Left lung (tissue), 10 donors: ENCODE results near the gene PCNX2. TPM values are rescaled to one million over a fixed set of nuclear protein-coding genes. Genes with fewer than 3 reads are reported as not detected.

Experiments used
- ATAC-seq: fragments of 200-7000 bp; cut with Tn5 transposase; one replicate; pipeline ENCODE4 v1.9.1; 2020; ENCODE audit warnings: moderate library complexity
- DNase-seq, 4 donors: peaks; one replicate each; pipeline ENCODE4 v3.0.0-alpha.2; 2013 to 2020
- H3K27ac ChIP-seq, 2 donors: fragments of 200-600 bp; sonication (generic) in 1 of 2; one replicate each; pipeline versions ENCODE4 v1.5.0 to v1.8.0; 2020 to 2021
- H3K27me3 ChIP-seq, 2 donors: fragments of 200-600 bp; sonication (generic) in 1 of 2; one replicate each; pipeline versions ENCODE4 v1.5.0 to v1.8.0; 2020 to 2021
- H3K36me3 ChIP-seq, 2 donors: fragments of 200-600 bp; sonication (generic) in 1 of 2; one replicate each; pipeline versions ENCODE4 v1.5.0 to v1.8.0; 2020 to 2021
- H3K4me1 ChIP-seq, 2 donors: fragments of 200-600 bp; one replicate each; pipeline ENCODE4 v1.8.0; 2021
- H3K4me3 ChIP-seq, 2 donors: fragments of 200-600 bp; sonication (generic) in 1 of 2; one replicate each; pipeline versions ENCODE4 v1.5.0 to v1.8.0; 2020 to 2021; ENCODE audit warnings: mild to moderate bottlenecking in 1 of 2
- H3K9me3 ChIP-seq, 2 donors: fragments of 200-600 bp; sonication (generic) in 1 of 2; one replicate each; pipeline versions ENCODE4 v1.5.0 to v1.8.0; 2020 to 2021
- intact Hi-C, 2 donors: fragments of 100-400 bp; cut with DNase I; formaldehyde crosslinking; loops; one replicate each; pipeline versions ENCODE4 v1.11.2 to v1.14.2; 2022
- polyA plus RNA-seq, 6 donors: library from polyadenylated mRNA; unstranded; fragments of 120-200 nt; gene quantifications; one replicate each; pipeline ENCODE4 v1.2.1, GENCODE V29; 2013; ENCODE audit not compliant: insufficient read length in 6 of 6
- total RNA-seq, 2 donors: library from RNA; stranded (reverse); fragmentation: NEBNext Ultra II Directional; extraction: Animal tissue kit (Norgen Biotek cat#: 25700); gene quantifications; one replicate each; pipeline ENCODE4 v1.2.1, GENCODE V29; 2021
- TF ChIP-seq, protein P1 (sequence below), 2 donors: fragments of 200-600 bp; sonication (generic) in 1 of 2; IDR thresholded peaks; one replicate each; pipeline versions ENCODE4 v1.5.0 to v1.8.0; 2021; ENCODE audit warnings: antibody characterized with exemption in 2 of 2
- donor health status: DM: no; HTN: yes; CAD: no.
- donor health status: DM: no; HTN: no; CAD: no.

Gene PCNX2
- total and polyA plus RNA-seq, 8 donors = 9.2 to 14.7 (median 11.3) TPM

DNA sequence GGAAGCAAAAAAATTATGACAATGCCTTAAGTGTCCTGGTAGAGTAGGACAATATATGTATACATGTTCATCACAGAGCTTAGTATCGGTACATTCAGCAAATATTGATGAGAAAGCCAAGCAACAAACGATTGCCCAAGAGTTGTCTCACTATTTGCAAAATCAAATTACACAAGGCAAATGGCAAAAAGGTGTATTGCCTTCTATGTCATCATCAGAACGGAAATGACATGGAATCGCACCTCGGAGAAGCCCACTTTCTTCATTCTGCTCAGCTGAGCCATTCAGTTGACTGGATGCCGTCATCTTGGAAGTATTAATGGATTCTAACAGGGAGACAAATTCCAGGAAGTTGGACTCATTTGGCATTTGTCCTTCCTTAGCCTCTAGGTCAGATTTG lies 37.7 kb downstream of the PCNX2 start:
- ATAC-seq = no peak
- H3K27me3 ChIP-seq = no peaks in the 10 kb centered on the region
- intact Hi-C loops = no loop called here
- no peaks in the 10 kb centered on the region for H3K9me3 ChIP-seq
- H3K36me3 ChIP-seq = peaks cover 0 to 16% of the 10 kb centered on the region in 2 donors
- no peak overlapping the region for H3K27ac ChIP-seq
- no peak overlapping the region for H3K4me3 ChIP-seq
- TF ChIP-seq, protein P1, sequence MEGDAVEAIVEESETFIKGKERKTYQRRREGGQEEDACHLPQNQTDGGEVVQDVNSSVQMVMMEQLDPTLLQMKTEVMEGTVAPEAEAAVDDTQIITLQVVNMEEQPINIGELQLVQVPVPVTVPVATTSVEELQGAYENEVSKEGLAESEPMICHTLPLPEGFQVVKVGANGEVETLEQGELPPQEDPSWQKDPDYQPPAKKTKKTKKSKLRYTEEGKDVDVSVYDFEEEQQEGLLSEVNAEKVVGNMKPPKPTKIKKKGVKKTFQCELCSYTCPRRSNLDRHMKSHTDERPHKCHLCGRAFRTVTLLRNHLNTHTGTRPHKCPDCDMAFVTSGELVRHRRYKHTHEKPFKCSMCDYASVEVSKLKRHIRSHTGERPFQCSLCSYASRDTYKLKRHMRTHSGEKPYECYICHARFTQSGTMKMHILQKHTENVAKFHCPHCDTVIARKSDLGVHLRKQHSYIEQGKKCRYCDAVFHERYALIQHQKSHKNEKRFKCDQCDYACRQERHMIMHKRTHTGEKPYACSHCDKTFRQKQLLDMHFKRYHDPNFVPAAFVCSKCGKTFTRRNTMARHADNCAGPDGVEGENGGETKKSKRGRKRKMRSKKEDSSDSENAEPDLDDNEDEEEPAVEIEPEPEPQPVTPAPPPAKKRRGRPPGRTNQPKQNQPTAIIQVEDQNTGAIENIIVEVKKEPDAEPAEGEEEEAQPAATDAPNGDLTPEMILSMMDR (IDR thresholded peaks at IDR 0.05) = no peak
- DNase-seq = no peak
- no peaks in the 10 kb centered on the region for H3K4me1 ChIP-seq

DNA sequence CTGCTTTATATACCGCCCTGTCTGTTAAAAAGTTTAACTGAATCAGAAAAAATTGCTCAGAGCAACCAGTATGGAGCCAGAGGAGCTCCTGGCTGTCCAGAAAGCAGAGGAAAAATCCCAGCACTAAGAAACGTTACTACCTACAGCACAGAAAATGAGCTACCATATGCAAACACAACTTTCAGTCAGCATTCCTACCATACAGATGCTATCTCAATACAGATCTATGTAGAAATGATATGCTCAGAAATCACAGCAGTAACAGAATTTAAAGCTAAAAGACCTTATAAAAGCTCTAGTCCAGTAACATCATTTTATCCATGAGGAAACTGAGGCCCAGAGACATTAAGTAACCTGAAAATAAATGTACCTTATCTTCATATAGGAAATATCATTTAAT lies 38.7 kb downstream of the PCNX2 start:
- TF ChIP-seq, protein P1 (IDR thresholded peaks at IDR 0.05) = no peak
- H3K36me3 ChIP-seq = peaks cover 0 to 20% of the 10 kb centered on the region in 2 donors
- intact Hi-C loops = no loop called here
- no peak overlapping the region for H3K27ac ChIP-seq
- DNase-seq (no peak), ATAC-seq (no peak)
- no peaks in the 10 kb centered on the region for H3K9me3 ChIP-seq
- no peak overlapping the region for H3K4me3 ChIP-seq
- no peaks in the 10 kb centered on the region for H3K27me3 ChIP-seq
- peaks cover 0 to 7% of the 10 kb centered on the region in 2 donors for H3K4me1 ChIP-seq

DNA sequence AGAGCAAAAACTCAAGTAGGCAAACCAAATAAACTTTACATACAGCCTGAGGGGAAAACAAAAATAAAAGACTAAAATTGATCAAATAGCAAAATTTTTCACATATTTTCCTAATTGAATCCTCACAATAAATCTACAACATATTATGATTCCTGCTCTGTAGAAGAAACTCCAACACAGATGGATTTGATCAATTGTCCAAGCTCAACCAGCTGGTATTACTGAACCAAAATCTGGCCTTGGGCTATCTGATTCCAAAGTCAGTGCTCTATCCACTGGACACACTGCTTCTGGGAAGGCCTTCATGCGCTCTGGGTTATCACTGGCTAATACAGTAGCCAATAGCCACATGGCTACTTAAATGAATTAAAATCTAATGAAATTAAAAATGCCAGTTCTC lies 39.3 kb downstream of the PCNX2 start:
- intact Hi-C loops = no loop called here
- ATAC-seq = no peak
- H3K27me3 ChIP-seq = no peaks in the 10 kb centered on the region

DNA sequence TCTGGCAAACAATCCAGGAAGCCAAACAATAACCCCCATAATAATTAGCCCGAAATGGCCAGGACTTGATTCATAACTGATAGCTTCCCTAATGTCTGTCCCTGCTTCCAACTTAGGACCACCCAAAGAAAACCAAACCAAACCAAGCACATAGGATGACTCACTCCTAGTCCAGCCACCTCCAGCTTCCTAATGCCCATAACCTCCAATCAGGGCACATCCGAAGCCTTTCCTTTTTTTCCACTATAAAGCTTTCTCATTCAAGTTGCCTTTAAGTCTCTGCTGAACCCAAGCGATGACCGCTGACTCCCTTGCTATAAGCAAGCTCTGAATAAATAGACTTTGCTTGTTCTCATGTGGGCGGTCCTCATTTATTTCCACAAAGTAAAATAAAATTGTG lies 40.4 kb downstream of the PCNX2 start:
- ATAC-seq = no peak
- Histone ChIP-seq H3K9me3 (no peaks in the 10 kb centered on the region), H3K4me3 (no peak overlapping the region), H3K4me1 (peaks cover 0 to 7% of the 10 kb centered on the region in 2 donors), H3K36me3 (peaks cover 0 to 20% of the 10 kb centered on the region in 2 donors), H3K27ac (no peak overlapping the region), H3K27me3 (no peaks in the 10 kb centered on the region)
- DNase-seq = no peak
- intact Hi-C loops = no loop called here
- TF ChIP-seq, protein P1 (IDR thresholded peaks at IDR 0.05) = no peak

More for the DNA sequence above, 39.3 kb downstream of the PCNX2 start:
- TF ChIP-seq, protein P1 (IDR thresholded peaks at IDR 0.05) = no peak
- Histone ChIP-seq H3K4me3 (no peak overlapping the region), H3K4me1 (peaks cover 0 to 7% of the 10 kb centered on the region in 2 donors), H3K27ac (no peak overlapping the region), H3K9me3 (no peaks in the 10 kb centered on the region), H3K36me3 (peaks cover 0 to 20% of the 10 kb centered on the region in 2 donors)
- no peak for DNase-seq

DNA sequence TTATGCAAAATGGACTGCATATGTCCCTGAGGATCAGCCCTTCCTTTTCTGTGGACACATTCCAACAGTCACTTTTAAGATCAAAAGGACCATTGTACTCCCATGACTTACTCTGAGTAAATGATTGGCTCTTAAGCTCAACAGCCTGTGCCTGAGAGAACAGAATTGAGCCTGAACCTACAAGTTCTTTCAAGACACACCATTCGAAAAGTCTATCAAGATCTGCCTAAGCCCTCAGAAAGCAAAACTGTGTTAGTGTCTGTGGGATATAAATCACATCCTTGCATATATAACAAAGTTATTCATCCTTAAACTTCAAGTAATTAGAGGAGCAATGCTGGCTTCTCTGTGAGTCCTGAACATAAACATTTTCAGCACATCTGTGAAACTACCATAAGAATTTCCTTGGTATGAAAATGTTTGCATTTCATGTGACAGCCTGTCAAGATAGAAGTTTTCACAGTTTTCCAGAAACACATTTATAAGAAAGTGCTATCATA lies 41.6 kb downstream of the PCNX2 start:
- H3K27ac ChIP-seq = no peak overlapping the region
- intact Hi-C loops = no loop called here
- H3K9me3 ChIP-seq = no peaks in the 10 kb centered on the region
- peaks cover 0 to 17% of the 10 kb centered on the region in 2 donors for H3K36me3 ChIP-seq
- ATAC-seq = peak; percentile 52
- no peaks in the 10 kb centered on the region for H3K27me3 ChIP-seq
- peak in 1 of 4 donors; percentile 30 for DNase-seq
- TF ChIP-seq, protein P1 (IDR thresholded peaks at IDR 0.05) = no peak
- H3K4me3 ChIP-seq = no peak overlapping the region
- H3K4me1 ChIP-seq = peaks cover 0 to 7% of the 10 kb centered on the region in 2 donors
